ENCODE results near the gene TTBK1.

GRCh38 chr6:43213431-43213830, 29.9 kb upstream of the TTBK1 start:
- no peak for TF ChIP-seq FOSL2 (IDR thresholded peaks at IDR 0.05)
- TF ChIP-seq FOSL2 (CRISPR knock-in tag; IDR thresholded peaks at IDR 0.05), result no peak
- TF ChIP-seq CTCF (IDR thresholded peaks at IDR 0.05), result no peak
- TF ChIP-seq POLR2A (IDR thresholded peaks at IDR 0.05; ENCODE audit: low read length), result no peak
- no peak for TF ChIP-seq HOXA7 (CRISPR knock-in tag; IDR thresholded peaks at IDR 0.05)
- TF ChIP-seq TP53 (CRISPR knock-in tag; IDR thresholded peaks at IDR 0.05), result no peak
- no peak for TF ChIP-seq MAFK (IDR thresholded peaks at IDR 0.05; ENCODE audit: partially characterized antibody)
- TF ChIP-seq MAZ (IDR thresholded peaks at IDR 0.05; ENCODE audit: borderline replicate concordance, low read depth, low read length), result no peak
- TF ChIP-seq CBX8 (IDR thresholded peaks at IDR 0.05), result no peak

Data from A549 (cell line).